GM10266 (cell line): ENCODE measurements around the gene AGFG2.

ENCODE experiments used
- DNase-seq: peaks from one replicate; pipeline ENCODE4 v3.0.0; 2012; ENCODE audit errors: extremely low spot score
- TF ChIP-seq, protein P1 (sequence below): IDR thresholded peaks from 2 replicates; pipeline ENCODE4 v1.5.1; 2012; ENCODE audit warnings: mild to moderate bottlenecking, low read depth; ENCODE audit not compliant: control insufficient read depth, insufficient read depth; ENCODE audit errors: missing control alignments

The AGFG2 gene

DNA sequence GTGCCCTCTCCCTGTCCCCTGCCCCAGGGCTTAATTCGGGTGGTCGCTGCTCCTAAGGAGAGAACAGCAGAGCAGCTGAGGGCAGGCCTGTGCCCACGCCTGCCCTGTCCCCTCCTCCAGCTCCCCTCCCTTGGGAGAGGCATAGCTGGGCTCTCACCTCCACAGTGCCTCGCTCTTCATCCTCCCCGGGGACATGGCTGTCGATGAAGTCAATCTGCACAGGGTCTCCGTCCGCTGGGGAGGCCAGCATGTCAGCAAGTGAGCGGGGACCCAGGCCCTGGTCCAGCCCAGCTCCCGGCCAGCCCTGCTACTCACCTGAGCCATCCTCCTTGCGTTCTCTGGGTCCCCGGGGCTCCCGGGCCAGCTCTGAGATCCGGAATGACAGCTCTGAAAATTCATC lies 38.5 kb downstream of the AGFG2 start:
- TF ChIP-seq, protein P1, sequence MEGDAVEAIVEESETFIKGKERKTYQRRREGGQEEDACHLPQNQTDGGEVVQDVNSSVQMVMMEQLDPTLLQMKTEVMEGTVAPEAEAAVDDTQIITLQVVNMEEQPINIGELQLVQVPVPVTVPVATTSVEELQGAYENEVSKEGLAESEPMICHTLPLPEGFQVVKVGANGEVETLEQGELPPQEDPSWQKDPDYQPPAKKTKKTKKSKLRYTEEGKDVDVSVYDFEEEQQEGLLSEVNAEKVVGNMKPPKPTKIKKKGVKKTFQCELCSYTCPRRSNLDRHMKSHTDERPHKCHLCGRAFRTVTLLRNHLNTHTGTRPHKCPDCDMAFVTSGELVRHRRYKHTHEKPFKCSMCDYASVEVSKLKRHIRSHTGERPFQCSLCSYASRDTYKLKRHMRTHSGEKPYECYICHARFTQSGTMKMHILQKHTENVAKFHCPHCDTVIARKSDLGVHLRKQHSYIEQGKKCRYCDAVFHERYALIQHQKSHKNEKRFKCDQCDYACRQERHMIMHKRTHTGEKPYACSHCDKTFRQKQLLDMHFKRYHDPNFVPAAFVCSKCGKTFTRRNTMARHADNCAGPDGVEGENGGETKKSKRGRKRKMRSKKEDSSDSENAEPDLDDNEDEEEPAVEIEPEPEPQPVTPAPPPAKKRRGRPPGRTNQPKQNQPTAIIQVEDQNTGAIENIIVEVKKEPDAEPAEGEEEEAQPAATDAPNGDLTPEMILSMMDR, result no peak
- DNase-seq, result no peak

GRCh38 chr7:100578246-100579183 lies 39.5 kb downstream of the AGFG2 start:
- TF ChIP-seq, protein P1, result no peak
- DNase-seq, result no peak

GRCh38 chr7:100580466-100581283 lies 41.7 kb downstream of the AGFG2 start:
- DNase-seq, result no peak
- TF ChIP-seq, protein P1, result no peak

DNA sequence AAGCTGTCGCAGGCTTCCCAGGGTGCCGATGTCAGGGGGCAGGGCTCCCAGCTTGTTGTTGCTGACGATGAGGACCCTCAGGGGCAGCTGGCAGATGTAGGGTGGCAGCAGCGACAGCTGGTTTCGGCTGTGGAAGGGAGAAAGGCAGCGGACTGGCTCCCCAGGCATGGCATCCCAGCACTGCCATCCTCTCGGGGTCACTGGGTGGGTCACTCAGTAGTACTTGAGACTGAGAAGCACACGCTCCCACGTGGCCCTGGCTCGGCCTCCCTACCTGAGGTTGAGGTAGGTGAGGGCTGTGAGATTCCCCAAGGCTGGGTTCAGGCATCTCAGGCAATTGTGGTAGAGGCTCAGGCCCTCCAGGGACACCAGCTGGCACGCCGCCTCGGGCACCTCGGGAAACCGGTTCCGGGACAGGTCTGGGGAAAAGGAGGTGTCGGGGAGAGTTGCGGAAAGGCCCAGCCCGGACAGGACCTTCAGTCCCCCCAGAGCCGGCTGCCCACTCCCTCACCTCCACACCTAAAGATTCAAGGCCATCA lies 43.1 kb downstream of the AGFG2 start:
- DNase-seq, result no peak
- TF ChIP-seq, protein P1, result no peak

DNA sequence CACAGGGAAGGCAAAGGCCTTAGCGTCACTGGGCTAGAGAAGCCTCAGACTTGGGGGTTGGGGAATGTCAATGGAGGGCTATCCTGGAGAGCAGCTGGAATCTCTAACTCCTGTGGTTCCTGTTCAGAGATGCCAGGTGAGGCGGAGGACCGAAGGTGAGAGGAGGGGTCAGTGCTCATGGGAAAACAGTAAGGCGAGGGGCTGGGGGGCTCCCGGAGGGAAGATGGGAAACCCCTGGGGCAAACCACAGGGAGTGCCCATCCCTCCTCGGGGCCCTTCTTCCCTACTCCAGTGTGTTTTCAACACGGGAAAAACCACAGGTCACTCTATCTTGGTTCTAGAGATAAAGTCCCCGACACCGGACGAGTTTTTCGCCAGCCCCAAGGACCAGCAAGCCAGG lies 43.6 kb downstream of the AGFG2 start:
- TF ChIP-seq, protein P1, result no peak
- no peak for DNase-seq

DNA sequence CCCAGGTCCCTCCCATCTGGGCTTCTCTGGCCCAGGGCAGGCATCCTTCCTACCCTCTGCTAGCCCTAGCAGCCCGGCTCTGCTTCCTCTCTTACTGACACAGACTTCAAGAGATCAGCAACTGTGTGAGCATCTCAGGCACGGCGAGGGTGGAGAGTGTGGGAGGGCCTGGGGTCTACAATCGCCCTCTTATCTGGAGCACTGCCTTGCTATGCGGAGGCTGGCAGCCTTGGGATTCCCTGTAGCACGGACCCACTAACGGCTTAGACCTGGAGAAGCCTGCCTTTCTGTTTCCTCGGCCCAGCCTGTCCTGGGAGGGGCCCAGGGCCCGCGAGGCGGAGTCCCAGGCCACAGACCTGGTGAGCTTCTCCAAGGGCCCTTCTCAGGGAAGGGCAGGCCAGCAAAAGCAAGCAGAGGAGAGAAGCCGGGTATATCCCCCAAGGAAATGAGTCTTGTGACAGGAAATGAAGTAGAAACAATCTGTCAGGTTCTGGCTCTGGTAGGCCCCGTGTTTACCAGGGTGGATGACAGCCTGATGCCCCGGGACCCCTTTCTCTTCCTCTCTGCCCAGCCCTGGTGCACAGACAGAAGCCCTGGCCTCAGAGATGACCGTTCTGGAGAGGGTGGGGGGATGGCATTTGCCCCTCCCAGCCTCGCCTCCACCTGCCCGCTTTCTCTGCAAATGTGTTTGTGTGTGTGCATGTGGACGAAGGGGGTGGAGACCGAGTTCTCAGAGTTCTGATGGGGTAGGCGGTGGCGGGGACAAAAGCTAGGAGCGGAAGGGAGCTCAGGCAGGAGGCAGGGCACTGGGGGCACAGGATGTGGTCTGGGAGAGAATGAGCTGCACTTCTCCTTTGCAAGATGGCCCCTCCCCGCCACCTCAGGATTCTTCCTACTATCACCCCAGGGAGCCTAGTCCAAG lies 44.4 kb downstream of the AGFG2 start:
- peak; percentile 70 for DNase-seq
- TF ChIP-seq, protein P1, result no peak
